GM04504 (cell line): ENCODE measurements around the gene ZNF213.
"Not testable (repeated sequence)": the region's sequence is repeated elsewhere in the genome, so short reads cannot be mapped to it uniquely, and the experiment has no call there.

ENCODE experiments used
- DNase-seq: peaks from one replicate; pipeline ENCODE4 v3.0.0-alpha.2; 2012; ENCODE audit warnings: low read depth

The ZNF213 gene

GRCh38 chr16:3129137-3130131 is 5.4 kb upstream of the ZNF213 start:
- peak; percentile 73 for DNase-seq

GRCh38 chr16:3131755-3132377 is 3.0 kb upstream of the ZNF213 start:
- DNase-seq = no peak

GRCh38 chr16:3133844-3134243 is 985 bp upstream of the ZNF213 start:
- no peak for DNase-seq

DNA sequence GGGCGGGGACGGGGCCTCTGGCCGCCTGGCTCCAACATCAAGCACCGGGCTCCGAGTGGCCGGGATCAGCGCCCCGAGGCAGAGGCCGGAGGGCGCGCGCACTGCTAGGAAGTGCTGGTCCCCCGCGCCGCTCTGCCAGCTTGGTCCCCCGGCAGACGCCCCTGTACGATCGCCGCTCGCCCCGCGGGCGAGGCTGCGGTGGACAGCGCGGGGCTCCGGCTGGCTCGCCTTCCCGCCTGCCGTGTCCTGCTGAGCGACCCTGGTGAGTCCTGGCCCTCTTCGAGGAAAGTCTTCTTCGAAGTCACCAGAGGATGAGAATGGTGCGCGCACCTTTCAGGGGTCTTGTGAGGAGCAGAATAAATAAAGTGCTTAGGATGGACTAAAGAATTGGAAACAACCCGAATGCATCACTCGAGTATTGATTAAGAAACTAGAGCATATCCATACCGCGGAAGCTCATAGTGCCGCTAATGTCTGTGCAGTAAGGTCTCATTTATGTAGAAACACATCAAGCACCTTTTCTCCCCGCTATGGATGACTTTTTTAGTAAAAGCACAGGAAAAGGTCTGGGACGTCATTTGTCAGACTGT is 392 bp downstream of the ZNF213 start:
- no peak for DNase-seq

DNA sequence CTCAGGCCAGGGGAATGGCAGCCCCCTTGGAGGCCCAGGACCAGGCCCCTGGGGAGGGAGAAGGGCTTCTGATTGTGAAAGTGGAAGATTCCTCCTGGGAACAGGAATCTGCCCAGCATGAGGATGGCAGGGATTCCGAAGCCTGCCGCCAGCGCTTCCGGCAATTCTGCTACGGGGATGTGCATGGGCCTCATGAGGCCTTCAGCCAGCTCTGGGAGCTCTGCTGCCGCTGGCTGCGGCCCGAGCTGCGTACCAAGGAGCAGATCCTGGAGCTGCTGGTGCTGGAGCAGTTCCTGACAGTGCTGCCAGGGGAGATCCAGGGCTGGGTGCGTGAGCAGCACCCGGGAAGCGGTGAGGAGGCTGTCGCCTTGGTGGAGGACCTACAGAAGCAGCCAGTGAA is 2.4 kb downstream of the ZNF213 start:
- DNase-seq = no peak

DNA sequence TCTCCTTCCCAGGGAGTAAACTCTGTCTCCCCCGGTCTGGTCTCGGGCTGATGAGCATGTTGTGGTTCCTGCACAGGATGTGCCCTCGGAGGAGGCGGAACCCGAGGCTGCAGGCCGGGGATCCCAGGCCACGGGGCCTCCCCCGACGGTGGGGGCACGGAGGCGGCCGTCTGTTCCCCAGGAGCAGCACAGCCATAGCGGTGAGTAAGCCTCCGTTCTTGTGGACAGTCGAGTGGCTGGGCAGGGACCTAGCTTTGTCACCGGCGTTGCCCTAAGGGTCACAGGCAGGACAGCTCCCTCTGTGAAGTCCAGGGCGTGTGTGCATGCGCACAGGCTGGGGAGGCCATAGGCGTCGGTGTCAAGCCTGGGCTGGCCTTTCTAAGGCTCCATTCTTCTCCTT is 3.5 kb downstream of the ZNF213 start:
- DNase-seq = no peak

GRCh38 chr16:3138823-3139426 is 4.1 kb downstream of the ZNF213 start:
- DNase-seq = no peak

DNA sequence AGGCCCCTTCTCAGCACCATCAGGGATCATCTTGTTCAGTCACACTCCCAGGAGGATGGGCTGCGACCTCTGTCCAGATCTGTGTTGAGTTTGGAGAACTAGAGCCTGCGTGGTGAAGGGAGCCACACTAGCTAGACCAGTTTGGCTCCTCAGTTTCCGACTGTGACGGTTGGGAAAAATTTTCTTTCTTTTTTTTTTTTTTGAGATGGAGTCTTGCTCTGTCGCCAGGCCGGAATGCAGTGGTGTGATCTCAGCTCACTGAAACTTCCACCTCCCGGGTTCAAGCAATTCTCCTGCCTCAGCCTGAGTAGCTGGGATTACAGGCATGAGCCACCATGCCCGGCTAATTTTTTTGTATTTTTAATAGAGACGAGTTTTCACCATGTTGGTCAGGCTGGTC is 4.7 kb downstream of the ZNF213 start:
- not testable (repeated sequence) for DNase-seq

DNA sequence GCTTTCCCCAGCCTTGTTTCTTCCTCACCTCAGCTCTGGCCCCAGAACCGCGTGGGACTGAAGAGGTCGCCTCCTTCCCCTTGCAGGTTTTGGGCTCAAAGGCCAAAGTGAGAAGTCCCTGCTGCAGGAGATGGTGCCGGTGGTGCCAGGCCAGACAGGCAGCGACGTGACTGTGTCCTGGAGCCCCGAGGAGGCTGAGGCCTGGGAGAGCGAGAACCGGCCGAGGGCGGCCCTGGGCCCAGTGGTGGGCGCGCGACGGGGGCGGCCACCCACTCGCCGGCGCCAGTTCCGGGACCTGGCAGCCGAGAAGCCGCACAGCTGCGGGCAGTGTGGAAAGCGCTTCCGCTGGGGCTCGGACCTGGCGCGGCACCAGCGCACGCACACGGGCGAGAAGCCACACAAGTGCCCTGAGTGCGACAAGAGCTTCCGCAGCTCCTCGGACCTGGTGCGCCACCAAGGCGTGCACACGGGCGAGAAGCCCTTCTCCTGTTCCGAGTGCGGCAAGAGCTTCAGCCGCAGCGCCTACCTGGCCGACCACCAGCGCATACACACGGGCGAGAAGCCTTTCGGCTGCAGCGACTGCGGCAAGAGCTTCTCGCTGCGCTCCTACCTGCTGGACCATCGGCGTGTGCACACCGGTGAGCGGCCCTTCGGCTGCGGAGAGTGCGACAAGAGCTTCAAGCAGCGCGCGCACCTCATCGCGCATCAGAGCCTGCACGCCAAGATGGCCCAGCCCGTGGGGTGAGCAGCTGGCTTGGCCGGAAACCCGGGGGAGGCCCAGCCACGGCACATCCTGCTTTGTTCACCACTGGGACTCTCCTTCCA is 6.0 kb downstream of the ZNF213 start:
- DNase-seq = no peak

GRCh38 chr16:3141781-3142311 is 7.0 kb downstream of the ZNF213 start:
- no peak for DNase-seq

GRCh38 chr16:3142327-3142726 is 7.5 kb downstream of the ZNF213 start:
- no peak for DNase-seq

DNA sequence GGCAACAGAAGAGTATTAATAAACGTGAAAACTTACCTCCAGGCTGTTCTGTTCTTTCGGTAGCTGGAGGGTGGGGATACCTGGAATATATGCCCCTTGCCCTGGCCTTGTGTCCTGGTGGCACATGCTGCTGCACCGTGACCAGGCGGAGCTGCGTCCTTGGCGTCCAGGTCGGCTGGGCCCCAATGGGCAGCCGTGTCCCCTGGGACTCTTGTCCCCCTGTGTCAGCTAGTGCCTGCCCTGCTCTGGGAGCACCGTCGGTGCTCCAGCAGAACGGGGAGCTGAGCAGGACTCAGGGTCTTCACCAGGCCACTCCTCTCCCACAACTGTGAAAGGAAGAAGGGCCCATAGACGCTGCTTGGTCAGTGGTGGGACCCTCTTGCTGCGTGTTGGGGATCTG is 7.9 kb downstream of the ZNF213 start:
- no peak for DNase-seq

DNA sequence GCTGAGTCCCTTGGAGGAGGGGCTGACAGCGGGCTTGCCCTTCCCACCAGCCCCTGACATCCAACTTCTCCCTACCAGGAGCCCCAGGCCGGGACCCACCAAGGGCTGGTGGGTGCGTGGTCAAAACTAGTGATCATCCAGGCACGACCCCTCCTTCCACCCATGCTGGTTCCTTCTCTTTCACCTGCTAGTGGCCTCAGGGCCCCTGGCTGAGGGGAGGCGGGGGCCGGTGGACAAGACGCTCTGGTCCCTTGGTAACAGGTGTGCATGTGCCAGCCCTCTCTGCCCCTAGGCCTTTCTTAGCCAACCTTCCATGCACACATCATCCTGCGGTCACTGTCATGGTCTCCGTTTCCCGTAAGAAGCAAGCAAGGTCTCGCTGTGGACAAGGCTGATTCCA is 8.4 kb downstream of the ZNF213 start:
- DNase-seq = no peak

- DNase-seq = no peak
These were observed 8.9 kb downstream of the ZNF213 start for GRCh38 chr16:3143598-3144320.

DNA sequence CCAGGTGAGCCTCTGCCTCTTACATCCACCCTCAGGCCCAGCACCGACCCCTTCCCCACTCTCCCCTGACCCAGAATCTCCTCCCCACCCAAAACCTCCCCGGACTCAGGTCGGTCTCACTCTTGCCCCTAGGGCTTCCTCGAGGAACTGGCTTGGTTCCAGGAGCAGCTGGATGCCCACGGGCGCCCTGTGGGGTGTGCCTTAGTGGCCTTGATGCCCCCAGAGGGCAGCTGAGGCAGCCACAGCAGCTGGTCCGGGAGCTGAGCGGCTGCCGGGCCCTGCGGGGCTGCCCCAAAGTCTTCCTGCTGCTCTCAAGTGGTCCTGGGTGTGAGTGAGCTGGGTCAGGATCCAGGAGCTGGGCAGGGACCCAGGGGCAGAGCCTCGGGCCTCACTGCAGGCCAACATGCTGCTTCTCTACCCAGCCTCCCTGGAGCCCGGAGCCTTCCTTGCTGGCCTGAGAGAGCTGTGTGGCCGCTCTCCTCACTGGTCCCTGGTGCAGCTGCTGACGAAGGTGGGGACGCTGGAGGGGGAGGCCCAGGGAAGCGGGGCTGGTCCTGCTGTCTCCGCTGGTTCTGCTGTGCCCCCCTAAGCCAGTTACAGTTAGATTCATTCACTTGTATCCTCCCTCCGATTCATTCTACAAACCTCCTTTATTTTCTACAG is 9.6 kb downstream of the ZNF213 start:
- DNase-seq = no peak

- no peak for DNase-seq
These were observed 10.3 kb downstream of the ZNF213 start for GRCh38 chr16:3145151-3145550.

DNA sequence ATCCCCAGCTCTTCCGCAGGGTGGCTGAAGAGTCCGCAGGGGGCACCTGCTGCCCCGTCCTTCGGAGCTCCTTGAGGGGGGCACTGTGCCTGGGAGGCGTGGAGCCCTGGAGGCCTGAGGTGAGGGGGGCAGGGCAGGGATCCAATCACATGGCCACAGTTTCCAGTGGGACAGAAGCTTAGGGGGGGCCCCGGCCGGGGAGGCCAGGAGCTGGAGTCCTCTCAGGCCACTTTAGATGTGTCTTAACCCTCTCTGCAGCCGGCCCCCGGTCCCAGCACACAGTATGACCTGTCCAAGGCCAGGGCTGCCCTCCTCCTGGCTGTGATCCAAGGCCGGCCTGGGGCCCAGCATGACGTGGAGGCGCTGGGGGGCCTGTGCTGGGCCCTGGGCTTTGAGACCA is 10.8 kb downstream of the ZNF213 start:
- DNase-seq = no peak

DNA sequence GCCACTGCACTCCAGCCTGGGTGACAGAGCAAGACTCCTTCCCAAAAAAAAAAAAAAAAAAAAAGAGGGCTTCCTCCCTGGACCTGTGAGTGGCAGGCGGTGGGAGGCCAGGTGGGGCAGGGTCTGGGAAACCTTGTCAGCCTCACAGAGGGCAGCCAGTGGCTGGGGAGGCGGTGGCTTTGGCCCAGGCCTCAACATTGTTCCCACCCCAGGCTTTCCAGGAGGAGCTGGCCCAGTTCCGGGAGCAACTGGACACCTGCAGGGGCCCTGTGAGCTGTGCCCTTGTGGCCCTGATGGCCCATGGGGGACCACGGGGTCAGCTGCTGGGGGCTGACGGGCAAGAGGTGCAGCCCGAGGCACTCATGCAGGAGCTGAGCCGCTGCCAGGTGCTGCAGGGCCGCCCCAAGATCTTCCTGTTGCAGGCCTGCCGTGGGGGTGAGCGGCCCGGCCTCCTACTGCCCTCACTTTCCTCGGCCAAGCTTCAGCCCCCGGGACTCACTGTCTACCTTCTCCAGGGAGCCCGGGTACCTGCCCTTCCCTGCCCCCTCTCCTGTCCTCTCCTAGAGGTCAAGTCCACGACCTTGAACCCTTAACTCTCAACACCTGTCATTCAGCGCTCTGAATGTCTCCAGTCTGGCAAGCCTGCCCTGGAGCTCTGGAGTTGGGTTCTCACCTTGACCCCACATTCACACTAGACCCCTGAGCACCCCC is 12.4 kb downstream of the ZNF213 start:
- DNase-seq = no peak

DNA sequence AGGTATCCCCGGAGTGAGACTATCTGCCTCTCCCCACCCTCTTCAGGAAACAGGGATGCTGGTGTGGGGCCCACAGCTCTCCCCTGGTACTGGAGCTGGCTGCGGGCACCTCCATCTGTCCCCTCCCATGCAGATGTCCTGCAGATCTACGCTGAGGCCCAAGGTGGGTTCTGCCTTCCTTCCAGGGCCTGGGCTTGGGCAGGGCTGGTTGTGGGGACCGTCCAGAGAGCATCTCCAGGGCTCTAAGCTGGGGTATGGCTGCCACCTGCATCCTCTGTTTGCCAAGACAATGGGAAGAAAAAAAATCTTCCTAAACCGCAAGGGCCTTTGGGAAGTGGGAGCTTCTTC is 12.9 kb downstream of the ZNF213 start:
- no peak for DNase-seq
